HG03135 (cell line): Measurements from ENCODE around the gene LONRF2.
"Not testable (repeated sequence)": the region's sequence is repeated elsewhere in the genome, so short reads cannot be mapped to it uniquely, and the experiment has no call there.

Source experiments
- ATAC-seq: cut with Tn5 transposase; IDR thresholded peaks from one replicate; pipeline ENCODE4 v1.9.1; 2021; ENCODE audit warnings: mild to moderate bottlenecking, moderate library complexity; ENCODE audit not compliant: unreplicated experiment

The LONRF2 gene

GRCh38 chr2:100321866-100322820 lies at the start of gene LONRF2:
Gene LONRF2, minus strand, starts transcription at chr2:100322501. Its CDS starts 408 bp downstream, at chr2:100322093.
- no peak for ATAC-seq

DNA sequence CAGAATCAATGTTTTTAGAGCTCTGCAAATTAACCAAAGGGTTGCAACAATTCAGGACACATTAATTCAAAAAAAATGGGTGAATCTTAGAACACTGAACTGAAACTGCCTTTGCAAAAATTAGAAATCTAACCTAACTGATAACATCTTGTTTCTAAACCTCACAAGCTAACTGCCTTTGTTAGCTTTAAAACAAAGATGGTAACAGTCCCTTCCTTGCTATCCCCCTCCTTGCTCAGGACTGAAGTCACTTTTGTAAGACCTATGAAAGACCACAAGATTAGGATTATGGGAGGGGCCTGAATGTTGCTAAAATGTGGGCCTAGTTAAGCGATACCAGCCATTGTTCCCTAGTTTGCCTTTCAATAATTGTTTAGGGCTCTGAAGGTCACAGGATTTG lies 44.9 kb upstream of the LONRF2 start:
- ATAC-seq: no peak

GRCh38 chr2:100365434-100365833 lies 43.1 kb upstream of the LONRF2 start:
- no peak for ATAC-seq

- not testable (repeated sequence) for ATAC-seq
Measured at GRCh38 chr2:100362269-100362668, 40.0 kb upstream of the LONRF2 start.

GRCh38 chr2:100359576-100359975 lies 37.3 kb upstream of the LONRF2 start:
- no peak for ATAC-seq

DNA sequence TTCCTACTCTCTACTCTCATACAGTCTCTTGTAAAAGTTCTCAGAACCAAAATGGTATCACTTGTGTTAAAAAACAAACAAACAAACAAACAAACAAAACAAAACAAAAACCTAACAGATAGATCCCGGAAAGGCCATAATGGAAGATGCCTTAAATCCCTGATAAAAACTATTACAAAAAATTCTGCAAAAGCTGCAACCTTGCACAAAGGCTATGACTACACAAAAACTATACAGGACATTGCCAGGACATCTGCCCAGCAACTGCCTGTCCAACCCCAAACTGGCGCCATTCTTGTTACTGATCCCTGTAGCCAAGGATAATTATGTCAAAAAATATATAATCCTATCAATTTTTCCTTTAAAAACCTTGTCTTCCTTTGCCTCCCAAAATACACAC lies 36.3 kb upstream of the LONRF2 start:
- ATAC-seq: no peak

DNA sequence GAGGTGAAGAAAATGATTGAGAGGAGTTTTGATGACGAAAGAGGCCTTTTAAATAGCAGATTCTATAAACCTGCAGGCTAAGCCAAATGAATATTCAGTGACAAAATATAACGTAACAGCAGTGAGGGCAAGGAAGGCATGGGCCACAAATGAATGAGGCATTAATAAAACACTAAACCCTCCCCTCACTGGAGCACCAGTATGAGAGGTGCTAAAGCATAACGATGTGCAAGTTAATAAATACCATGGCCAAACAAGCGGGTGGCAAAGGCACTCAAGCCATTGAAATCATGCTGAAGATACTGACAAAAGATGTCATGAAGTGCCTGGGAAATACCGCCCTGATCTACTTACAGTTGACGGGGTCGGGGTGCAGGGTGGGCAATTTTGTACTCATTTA lies 30.2 kb upstream of the LONRF2 start:
- ATAC-seq: no peak

- no peak for ATAC-seq
Measured at GRCh38 chr2:100350661-100351185, 28.4 kb upstream of the LONRF2 start.

DNA sequence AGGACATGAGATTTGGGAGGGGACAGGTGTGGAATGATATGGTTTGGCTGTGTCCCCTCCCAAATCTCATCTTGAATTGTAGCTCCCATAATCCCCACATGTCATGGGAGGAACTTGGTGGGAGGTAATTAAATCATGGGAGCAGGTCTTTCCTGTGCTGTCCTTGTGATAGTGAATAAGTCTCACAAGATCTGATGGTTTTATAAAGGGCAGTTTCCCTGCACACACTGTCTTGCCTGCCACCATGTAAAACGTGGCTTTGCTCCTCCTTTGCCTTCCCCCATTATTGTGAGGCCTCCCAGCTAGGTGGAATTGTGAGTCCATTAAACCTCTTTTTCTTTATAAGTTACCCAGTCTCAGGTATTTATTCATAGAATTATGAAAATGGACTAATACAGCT lies 22.8 kb upstream of the LONRF2 start:
- ATAC-seq: not testable (repeated sequence)

DNA sequence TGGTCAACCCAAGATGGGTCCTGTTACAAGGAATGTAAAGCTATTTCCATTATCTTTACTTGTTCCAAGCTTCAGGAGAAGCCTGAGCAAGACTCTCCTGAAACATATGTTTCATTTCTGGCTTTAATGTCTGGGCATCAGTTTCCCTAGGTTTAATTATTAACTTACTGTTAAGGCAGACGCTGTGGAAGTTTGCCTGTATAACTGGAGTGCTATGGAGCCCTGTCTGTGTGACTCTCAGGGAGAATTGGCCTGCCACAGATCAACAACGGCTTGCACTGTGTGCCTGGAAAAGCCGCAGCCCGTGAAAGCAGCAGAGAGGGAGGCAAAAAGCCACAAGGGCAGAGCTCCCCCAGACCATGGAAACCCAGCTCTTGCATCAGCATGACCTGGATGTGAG lies 22.1 kb upstream of the LONRF2 start:
- ATAC-seq: no peak

GRCh38 chr2:100342466-100342865 lies 20.2 kb upstream of the LONRF2 start:
- ATAC-seq: not testable (repeated sequence)

DNA sequence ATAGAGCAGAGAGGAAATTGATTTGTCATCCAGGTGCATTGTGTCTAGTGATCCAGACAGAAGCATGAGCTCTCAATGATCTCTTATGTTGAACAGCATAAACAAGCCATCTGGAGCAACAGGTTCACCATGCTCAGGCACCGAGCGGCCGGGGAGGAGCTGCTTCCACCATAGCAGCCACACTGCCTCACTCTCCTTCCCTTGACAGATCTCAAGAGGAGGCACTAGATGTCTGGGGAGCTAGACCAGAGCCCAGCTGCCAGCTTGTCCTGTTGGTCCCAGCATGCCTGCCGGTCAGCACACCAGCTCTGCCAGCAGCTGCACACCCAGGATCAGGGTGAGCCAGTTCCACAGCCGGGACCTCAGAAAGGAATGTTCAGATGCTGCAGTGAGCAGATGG lies 17.5 kb upstream of the LONRF2 start:
- ATAC-seq: no peak

GRCh38 chr2:100334929-100335328 lies 12.6 kb upstream of the LONRF2 start:
- no peak for ATAC-seq

- no peak for ATAC-seq
Measured at GRCh38 chr2:100327742-100328141, 5.4 kb upstream of the LONRF2 start.

DNA sequence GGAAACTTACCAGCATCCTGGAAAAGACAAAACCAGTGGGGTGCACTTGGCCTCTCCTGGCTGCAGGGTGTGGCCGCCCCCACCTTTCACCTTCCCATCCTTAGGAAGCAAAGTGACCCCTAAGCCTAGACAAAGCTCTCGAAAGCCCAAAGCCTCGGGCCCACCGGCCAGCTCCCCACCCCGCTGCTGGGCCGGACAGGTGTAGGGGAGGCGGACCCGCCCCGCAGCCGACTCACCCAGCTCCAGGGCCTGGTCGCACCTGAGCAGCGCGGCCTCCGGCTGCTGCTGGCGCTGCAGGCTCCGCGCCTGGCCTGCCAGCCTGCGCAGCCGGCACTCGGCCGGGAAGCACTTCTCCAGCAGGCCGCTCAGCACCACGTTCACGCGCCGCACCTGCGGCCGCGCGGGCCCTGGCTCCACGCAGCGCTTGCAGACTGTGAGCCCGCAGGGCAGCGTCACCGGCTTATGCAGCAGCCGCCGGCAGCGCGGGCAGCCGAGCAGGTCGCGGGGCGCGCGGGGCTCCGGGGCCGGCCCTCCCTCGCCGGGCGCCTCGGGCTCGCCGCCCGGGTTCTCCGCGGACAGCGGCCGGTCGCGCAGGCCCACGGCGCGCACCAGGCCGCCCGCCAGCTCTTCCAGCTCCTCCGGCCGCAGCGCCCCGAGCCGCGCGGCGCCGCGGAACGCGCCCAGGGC lies 979 bp downstream of the LONRF2 start:
- no peak for ATAC-seq

DNA sequence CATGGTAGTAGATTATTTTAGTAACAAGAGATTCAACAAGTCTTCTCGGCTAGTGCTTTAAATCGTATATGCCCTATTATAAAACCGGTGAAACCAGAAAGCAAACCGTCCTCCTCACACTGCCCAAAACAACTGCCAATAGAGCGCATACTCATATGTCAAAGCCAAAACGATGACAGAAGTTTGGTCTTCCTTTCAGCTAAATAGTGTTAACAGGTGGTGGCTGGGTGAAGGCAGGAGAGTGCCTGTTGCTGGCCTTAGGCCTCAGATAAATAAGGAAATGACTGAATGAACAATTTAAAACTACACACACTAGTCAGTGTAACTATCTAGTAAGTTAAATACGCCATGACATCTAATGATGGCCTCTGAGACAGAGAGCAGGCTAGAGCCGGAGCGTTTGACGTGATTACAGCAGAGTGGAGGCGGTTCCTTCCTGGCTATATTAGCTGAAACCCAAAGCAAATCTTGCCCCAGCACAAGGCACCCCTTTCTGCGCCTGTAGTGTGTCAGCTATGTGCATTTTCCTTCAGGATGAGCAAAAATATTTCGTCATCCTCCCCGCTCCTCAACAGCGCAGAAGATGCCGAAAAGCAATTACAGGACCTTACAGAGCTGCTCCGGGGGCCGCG lies 1.6 kb downstream of the LONRF2 start:
- no peak for ATAC-seq

DNA sequence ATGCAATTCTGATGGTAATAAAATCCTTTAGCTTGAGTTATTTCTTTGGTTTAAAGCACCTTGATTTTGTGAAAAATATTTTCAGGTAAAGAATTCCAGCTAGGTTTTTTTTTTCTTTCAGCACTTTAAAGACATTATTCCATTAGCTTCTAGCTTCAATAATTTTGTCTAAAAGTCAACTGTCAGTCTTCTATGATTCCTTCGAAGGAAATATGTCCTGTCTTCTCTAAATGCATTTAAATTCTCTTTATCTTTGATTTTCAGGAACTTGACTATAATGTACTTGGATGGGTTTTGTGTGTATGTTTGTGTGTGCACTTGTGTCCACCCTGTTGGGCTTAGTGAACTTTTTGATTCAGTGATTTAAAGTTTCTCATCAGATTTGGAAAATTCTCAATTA lies 4.7 kb downstream of the LONRF2 start:
- ATAC-seq: no peak

DNA sequence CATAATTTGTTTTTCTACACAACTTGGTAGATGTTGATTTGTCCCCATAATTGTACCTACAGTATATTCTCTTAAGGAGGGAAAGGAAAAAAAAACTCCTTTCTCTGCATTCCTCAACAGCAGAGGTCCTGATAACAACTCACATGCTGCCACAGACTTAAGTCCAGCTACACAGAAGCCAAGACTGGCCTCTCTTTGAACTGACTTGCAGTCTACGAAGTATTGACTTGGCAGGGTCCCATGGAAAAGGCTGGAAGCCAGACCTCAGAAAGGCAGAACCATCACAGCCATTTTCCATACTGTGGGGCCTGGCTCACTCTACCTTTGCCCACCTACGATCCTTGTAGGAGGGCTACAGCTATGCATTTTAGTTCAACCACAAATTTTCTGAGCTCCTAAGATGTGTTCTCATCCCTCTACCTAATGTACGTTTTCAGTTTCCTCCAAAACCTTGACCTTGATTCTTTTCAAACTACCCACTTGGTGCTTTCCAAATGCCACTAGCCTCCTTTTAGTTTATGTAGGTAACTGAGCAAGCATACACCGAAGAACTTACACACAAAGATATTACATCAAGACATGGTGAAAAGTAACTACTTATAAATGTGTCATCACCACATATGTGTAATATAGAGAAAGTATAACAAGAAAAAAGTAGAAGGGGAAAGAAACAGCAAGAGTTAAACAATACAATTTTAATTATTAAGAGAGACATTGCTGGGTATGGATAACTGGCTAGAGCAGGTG lies 12.2 kb downstream of the LONRF2 start:
- ATAC-seq: no peak

DNA sequence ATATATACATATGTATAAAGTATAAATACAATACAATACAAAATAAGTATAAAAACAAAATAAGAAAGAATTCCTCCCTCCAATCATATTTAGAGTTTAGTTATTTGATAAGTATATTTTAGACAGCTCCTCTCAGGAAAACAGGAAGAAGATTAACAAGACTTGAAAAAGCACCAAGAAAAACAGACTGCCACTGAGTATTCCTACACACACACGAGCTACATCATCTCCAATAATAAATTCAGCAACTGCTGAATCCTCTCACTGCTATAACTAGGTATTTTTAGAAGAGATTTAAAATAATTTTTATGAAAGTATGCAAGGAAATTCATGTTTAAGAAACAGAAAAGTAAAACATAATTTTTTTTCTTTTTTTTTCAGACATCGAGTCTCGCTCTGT lies 13.0 kb downstream of the LONRF2 start:
- ATAC-seq: no peak

DNA sequence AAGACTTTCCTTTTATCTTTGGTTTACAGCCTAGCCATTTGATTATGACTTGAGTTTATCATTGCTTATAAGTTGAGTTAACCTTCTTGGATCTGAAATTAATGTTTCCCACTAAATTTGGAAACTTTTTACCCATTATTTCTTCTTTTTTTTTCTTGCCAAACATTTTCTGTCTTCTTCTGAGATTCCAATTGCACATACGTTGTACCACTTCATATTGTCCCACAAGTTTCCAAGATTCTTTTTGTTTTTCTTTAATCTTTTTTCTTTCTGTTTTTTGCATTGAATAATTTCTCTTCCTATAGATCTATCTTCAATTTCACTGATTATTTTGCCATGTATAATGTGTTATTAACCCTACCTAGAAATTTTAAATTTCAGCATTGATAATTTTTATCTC lies 18.6 kb downstream of the LONRF2 start:
- ATAC-seq: no peak

GRCh38 chr2:100302585-100302892 lies 19.8 kb downstream of the LONRF2 start:
- ATAC-seq: no peak
